Hippocampal formation (tissue), 2 donors: ENCODE measurements around the gene LIMS4.
"Not testable (repeated sequence)": the region's sequence is repeated elsewhere in the genome, so short reads cannot be mapped to it uniquely, and the experiment has no call there.

Experiments used
- DNase-seq, 2 donors: peaks; one replicate each; lab custom pipeline; 2025; lab: John Stamatoyannopoulos, UW

The LIMS4 gene, protein sequence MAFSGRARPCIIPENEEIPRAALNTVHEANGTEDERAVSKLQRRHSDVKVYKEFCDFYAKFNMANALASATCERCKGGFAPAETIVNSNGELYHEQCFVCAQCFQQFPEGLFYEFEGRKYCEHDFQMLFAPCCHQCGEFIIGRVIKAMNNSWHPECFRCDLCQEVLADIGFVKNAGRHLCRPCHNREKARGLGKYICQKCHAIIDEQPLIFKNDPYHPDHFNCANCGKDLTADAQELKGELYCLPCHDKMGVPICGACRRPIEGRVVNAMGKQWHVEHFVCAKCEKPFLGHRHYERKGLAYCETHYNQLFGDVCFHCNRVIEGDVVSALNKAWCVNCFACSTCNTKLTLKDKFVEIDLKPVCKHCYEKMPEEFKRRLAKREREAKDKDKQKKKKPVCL

DNA sequence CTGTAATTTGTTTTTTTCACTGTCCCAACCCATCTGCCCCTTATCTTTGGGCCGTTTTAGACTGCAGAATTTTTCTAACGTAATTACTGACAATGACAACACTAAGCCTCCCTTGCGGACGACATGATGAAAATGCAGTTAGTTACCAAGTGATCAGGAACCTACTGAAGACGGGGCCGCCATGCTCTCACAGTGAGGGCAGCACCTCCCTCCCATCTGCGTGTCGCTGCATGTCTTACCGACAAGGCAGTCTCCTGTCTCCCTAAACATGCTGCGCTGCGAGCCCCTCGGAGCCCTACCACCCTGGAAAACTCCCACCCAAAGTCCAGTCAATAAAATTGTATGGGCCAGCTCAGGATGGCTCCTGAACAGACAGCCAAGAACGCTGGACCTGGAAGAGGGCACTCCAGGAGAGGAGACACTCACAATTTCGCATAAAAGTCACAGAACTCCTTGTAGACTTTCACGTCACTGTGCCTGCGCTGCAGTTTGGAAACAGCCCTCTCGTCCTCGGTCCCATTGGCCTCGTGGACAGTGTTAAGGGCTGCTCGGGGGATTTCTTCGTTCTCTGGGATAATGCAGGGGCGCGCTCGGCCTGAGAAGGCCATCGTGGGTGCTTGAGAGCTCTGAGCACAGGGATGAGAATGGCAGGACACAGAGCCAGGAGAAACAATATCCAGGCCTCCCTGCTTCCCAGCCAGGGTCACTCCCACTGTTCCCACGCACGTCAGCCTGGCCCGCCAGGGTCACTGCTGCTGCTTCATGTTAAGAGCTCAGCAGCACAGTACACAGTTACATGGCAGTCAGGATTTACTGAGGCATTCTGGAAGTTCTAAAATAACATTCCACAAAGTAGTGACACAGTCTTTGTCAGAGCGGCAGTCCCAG lies at the start of gene LIMS4:
LIMS4 (minus strand) TSS at position 646 of the 888 bp plus-strand sequence; CDS start at position 608, 38 bp downstream.
- not testable (repeated sequence) for DNase-seq

DNA sequence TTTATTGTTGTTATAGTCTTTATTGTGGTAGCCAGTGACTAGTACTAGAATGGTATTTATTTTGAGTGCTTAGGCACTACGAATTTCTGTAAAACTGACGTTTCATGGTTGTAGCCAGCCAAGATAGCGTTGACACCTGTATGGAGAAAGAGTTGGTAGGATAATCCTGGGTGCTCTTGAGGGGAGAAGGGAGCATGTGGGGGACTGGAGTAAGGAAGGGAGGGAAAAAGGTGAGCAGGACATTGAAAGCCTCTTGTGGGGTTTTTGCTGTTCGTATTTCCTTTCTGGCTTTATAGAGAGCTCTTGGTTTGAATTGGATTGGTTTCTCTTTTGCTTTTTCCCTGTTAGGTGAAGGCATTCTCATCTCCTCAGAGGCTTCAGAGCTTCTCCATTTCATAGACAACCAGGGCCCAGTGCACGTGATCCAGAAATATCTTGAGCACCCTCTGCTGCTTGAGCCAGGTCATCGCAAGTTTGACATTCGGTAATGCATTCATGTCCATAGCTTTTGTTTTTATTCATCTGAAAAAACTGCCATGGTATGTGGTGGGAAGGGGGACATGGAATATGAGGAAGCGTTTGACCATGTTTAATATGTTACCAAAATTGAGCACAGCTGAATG lies 27.2 kb upstream of the LIMS4 start:
- not testable (repeated sequence) for DNase-seq

DNA sequence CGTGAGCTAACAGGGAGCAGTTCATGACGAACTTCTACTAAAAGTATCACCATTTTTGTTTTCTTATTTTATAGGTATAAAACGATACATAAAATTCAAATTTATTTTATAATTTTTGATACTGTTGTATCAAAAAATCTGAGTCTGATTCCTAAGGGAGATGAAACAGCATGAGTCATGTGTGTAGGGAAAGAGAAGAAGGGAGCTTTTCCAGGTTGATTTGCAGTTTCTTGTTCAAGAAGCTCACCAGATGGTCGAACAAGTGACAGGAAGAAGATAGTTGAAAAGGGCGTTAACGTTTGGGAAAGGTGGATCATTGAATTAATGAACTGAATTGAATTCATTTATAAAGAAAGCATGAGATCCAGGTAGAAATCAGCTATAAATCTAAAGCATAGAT lies 23.4 kb upstream of the LIMS4 start:
- DNase-seq: not testable (repeated sequence)

DNA sequence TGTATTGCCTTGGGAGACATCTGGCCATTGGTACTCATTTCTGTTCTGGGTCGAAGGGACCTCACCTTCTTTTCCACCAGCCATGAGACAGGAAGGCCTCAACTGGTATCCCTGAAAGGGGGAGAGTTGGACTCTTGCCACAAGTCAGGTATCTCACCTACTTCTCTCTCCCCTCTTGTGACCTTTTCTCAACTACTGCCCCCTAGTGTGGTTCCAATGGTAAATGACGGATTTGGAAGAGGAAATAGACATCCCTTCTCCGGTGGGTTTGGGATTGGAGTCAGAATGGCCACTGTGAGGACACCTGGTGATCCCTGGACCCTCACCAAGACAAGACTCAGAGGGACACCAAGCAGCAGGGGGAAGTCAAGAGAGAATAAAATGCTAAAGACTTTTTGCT lies 21.9 kb upstream of the LIMS4 start:
- not testable (repeated sequence) for DNase-seq

DNA sequence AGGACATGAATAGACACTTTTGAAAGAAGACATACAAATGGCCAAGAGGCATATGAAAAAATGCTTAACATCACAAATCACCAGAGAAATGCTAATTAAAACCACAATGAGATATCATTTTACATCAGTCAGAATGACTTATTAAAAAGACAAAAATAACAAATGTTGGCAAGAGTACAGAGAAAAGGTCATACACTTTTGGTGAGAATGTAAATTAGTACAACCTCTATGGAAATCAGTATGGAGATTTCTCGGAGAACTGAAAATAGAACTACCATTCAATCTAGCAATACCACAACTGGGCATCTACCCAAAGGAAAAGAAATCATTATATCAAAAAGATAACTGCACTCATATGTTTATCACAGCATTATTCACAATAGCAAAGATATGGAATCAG lies 16.4 kb upstream of the LIMS4 start:
- not testable (repeated sequence) for DNase-seq

DNA sequence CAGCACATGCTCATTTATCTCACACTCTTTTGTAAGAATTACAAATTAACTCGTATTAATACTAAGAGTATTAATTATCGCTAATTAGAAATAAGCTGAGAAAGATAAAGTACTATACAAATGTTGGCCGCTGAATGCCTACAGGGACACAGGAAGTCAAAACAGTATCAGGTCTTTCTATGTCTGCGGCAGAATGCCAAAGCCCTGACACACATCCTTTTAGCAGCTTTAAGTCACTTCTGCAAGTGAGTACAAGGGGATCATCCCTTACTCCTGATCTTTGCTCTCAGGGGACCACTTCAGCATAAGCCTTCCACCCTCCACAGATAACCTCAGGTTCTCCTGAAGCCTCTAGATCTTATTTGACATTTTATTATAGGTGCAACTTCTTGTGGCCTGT lies 10.1 kb upstream of the LIMS4 start:
- not testable (repeated sequence) for DNase-seq

DNA sequence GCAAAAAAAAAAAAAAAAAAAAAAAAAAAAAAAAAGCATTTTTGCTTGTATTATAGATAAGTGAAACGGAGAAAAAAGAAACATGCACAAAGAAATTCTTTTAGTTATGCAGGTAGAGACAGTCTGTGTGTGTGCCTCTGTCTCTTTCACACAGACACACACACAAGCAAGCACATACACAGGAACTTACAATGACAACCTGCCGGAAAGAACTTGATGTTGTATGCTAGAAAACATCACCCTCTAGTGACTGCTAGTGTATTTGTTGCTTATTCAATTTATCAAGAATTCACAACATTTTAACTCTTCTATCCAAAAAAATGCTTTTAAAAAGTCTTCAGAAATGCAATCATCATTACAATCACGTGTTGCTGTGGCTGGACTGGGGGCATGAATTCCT lies 8.6 kb upstream of the LIMS4 start:
- DNase-seq: not testable (repeated sequence)

DNA sequence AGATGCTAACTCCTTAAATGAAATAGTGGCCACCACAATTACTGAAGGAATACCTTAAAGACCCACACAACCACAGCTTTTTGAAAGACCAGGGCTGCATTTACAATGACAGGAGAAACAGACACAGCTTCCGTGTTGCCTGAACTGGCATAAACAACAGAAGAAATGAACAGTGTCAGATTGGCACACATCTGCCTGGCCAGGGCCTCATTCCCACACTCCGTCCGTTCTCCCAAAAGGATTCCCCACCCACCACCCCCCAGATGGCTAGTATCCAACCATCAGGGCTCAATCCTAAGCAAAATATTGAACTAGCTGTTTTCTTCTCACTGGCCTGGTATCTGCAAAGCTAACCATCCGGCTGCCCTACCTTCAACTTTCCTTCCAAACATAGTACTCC lies 7.5 kb upstream of the LIMS4 start:
- not testable (repeated sequence) for DNase-seq

DNA sequence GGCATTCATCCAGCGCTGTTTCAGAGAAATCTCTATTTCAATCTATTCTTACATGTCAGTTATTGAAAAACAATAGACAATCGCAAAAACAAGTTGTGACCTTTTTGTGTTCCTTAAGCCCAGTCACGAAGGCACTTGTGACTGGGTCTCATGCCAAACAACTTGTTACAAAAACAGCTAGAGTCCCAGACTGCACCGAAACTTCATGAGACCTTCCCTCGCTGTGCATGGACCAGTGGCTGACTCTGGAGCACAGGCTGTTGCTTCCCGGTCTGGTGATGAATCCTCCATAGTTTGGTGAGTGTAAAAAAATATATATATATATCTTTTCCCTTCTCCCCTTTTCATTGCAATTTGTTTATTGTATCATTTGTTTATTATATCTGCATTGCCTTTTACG lies 4.8 kb upstream of the LIMS4 start:
- not testable (repeated sequence) for DNase-seq

DNA sequence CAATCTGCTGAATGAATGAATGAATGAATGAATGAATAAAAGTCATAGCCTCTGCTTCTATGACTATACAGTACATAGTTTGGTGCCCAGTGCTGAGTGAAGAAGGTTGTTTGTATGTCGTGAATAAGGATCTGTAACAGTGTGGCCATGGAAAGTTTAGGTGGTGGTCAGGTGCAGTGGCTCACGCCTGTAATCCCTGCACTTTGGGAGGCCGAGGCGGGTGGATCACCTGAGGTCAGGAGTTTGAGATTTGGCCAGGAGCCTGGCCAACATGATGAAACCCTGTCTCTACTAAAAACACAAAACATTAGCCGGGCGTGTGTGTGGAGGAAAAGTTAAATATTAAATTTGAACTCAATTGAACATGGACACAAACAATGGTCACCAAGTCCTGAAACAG lies 4.3 kb upstream of the LIMS4 start:
- DNase-seq: not testable (repeated sequence)

DNA sequence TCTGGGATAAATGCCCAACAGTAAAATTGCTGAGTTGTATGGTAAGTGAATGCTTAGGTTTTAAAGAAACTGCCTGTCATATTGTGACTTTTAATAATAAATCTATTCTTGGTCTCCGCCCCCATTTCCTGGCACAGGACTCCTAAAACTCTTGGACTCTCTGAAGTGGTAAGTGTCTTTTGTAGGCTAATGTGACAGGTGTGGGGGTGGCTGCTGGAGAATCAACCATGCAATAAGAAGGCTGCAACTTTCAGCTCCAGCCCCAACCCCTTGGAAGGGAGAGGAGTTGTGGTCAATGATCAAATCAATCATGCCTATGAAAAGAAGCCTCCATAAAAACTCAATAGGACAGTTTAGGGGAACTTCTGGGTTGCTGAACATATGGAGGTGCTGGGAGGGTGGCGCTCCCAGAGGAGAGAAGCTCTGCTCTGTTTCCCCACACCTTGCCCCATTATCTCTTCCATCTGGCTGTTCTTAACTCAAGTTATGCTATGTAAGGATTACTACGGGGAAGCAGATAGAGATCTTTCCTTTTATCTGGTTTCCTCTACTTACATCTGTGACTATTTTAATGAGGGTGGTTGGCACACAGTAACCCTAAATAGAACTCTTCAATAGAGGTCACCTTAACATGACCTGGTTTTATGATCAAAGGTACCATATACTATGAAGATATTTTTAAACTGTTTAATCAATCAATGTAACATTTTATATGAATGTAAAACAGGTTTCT lies 3.2 kb upstream of the LIMS4 start:
- DNase-seq: not testable (repeated sequence)

DNA sequence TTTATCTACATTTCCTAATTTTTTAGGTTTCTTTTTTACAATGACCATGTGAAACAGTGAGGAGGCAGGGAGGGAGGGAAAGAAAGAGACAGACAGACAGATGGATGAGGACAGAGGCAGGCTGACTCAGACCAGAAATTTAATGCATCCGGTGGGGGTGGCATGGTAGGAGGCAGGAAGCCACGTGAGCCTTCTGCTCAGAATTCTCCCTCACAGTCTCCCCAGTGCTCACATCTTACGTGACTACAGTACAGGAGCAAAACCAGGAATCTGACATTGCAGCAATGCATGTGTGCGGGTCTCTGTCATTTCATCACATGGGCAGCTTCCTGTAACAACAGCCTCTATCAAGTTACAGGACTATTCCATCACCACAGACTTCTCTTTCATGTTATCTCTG lies 2.3 kb upstream of the LIMS4 start:
- not testable (repeated sequence) for DNase-seq

DNA sequence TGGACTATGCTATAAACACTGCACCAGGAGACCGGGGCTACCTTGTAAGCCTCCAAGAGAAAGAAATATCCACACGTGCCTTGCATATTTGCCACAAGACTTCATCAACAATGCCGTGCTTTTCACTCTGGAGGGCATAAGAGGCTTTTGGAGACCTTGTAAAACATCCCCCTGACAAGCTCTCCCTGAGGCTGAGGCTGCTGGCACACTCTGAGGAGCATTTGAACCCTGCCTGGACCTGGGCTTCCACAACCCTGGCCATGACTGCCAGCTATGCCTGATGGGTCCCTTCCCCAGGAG lies 393 bp upstream of the LIMS4 start:
- DNase-seq: not testable (repeated sequence)

DNA sequence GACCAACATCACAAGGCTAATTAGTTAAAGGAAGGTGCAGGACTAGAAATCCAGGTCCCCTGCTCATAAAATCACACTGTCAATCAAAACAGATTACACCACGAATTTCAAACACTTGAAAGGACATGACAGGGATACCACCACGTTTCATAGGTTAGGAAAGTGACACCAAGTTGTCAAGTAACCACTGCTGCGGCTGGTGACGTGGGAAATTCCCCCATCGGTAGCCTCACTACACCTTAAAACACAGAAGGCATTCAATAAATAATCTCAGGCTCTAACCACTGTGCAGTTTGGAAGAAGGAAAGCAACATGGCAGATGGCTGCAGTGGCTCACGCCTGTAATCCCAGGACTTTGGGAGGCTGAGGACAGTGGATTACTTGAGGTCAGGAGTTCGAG lies 3.7 kb downstream of the LIMS4 start:
- DNase-seq: not testable (repeated sequence)

DNA sequence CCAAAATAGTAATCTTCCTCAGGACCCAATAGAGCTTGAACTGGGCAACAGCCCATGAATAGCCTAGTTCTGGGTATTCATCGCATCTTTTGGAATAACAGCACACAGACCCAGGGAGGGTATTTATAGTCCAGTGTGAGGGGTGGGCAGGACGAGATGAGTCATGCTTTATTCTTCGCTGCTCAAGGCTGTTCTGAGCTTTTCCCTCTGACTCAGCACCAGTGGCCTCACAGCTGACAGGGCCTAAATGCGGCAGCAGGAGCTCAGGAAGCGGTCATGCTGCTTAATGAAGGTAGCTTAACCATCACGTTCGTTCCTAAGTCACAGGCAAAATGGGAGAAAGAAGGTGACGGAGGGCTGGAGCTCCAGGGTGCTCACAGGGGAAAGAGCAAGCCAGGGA lies 7.3 kb downstream of the LIMS4 start:
- DNase-seq: not testable (repeated sequence)

DNA sequence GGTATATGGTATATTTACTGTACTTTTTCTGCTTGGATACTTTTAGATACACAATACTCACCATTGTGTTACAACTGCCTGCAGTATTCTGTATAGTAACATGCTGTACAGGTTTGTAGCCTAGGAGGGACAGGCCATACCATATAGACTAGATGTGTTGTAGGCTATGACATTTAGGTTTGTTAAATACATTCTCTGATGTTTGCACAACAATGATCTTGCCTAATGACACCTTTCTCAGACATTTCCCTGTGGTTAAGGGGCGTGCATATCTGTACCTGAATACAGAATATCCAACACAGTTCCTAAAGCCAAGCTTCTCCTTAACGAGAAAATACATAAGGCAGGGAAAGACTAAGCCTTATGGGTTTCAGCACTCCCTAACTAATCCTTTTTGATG lies 10.2 kb downstream of the LIMS4 start:
- not testable (repeated sequence) for DNase-seq

DNA sequence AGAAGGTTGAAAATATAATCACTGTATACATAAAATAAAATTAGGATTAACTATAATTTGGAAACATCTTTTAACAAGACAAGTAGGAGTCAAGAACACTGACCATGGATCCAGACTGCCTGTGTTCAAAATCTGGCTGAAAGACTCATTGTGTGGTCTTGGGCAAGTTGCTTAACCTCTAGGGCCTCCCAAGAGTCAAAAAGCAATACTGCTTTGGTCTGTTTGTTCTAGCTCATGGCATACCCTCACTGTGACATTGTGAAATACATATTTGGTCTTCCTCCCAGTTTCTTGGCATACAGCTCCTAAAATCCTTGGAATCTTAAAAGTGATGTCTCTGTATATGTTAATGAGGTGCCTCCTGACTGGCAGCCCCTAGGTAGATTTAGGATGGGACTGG lies 12.3 kb downstream of the LIMS4 start:
- DNase-seq: not testable (repeated sequence)

DNA sequence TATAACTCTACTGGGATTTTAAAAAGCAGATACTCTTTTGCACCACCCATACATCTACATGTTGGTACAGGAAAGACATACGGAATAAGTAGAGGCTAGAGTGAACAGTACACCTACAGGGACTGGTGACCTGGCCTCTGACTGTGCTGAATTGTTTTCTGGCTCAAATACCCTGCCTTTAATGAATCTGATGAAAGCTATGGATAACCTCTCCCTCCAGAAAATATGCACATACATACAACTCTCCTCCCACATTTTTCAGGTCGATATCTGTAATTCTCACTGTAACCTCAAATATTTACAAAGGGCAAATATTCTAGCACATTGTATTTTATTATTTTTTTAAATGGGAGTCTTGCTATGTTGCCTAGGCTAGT lies 15.4 kb downstream of the LIMS4 start:
- DNase-seq: not testable (repeated sequence)

DNA sequence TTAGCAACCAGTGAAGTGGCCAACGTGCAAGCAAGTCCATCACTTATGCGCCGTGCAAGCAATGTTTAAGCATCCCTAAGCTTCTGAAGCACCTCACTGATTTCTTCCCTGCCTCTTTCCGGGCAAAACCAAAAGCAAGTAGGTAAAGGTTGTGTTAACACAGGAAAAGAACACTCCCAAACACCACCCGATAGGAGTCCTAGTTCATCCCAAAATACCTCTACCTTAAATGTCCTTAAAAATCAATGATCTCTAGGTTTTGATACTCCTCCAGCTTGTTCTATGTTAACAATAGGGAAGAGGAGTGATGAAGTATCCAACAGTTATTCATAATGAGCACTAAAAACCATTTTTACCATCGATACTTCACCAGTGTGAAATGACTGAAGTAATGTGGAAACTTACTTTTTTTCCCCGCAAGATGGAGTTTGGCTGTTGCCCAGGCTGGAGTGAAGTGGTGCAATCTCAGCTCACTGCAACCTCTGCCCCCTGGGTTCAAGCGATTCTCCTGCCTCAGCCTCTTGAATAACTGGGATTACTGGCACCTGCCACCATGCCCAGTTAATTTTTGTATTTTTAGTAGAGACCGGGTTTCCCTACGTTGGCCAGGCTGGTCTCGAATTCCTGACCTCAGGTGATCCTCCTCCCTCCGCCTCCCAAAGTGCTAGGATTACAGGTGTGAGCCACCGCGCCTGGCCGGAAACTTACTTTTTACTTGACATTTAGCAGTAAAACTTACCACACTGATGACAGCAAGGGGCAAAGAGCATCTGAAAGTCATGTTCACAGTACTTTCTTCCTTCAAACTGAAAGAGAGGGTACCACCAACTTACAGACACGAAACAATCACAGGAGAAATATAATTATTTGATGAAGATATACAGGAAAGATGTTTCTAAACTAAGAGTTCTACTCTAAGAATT lies 16.1 kb downstream of the LIMS4 start:
- DNase-seq: not testable (repeated sequence)

DNA sequence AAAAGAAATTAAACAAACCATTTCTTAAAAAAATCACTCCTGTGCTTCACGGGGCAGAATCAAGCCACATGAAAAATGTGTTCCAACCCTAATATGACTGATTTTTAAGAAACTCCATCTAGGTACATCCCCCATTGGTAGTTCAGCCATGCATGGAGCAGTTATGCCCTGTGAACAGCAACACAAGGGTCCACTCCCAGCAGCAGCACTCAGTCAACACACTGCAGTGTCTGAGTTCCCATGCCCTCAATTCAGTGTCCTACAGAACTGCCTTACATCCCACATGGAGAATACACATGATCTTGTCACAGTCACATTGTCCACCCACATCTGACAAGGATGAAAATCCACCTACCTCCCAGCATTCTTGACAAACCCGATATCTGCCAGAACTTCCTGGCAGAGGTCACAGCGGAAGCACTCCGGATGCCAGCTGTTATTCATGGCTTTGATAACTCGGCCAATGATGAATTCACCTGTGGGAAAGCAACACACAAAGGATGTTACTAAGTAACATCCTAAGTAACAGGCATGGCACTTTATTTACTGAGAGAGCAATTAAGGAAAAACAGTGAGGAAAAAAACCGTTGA lies 17.4 kb downstream of the LIMS4 start:
- DNase-seq: not testable (repeated sequence)
